ENCODE results near the gene SLAMF1. TPM values are rescaled to one million over a fixed set of nuclear protein-coding genes. Genes with fewer than 3 reads are reported as not detected.

The SLAMF1 gene
- total RNA-seq, 1 experiment from 2014 or later: not detected

- H3K27me3 ChIP-seq: peaks cover 4% of the 10 kb centered on the region
- no peaks in the 10 kb centered on the region for H3K9me3 ChIP-seq
- H3K36me3 ChIP-seq: no peaks in the 10 kb centered on the region
- no peak overlapping the region for H3K4me3 ChIP-seq
- DNase-seq: no peak
Measured at GRCh38 chr1:160647329-160647720, 481 bp upstream of the SLAMF1 start.

- DNase-seq: no peak
- Histone ChIP-seq H3K9me3 (no peaks in the 10 kb centered on the region), H3K4me3 (no peak overlapping the region), H3K36me3 (no peaks in the 10 kb centered on the region), H3K27me3 (peaks cover 6% of the 10 kb centered on the region)
Measured at GRCh38 chr1:160646180-160646579, 664 bp downstream of the SLAMF1 start.

GRCh38 chr1:160645386-160646130, 1.3 kb downstream of the SLAMF1 start:
- no peak for DNase-seq
- Histone ChIP-seq H3K36me3 (no peaks in the 10 kb centered on the region), H3K4me3 (no peak overlapping the region), H3K27me3 (peaks cover 6% of the 10 kb centered on the region), H3K9me3 (no peaks in the 10 kb centered on the region)

- Histone ChIP-seq H3K4me3 (no peak overlapping the region), H3K27me3 (peaks cover 6% of the 10 kb centered on the region), H3K9me3 (no peaks in the 10 kb centered on the region), H3K36me3 (no peaks in the 10 kb centered on the region)
- DNase-seq: no peak
Measured at GRCh38 chr1:160644399-160644798, 2.4 kb downstream of the SLAMF1 start.

- Histone ChIP-seq H3K4me3 (no peak overlapping the region), H3K36me3 (no peaks in the 10 kb centered on the region), H3K9me3 (no peaks in the 10 kb centered on the region), H3K27me3 (peaks cover 6% of the 10 kb centered on the region)
- no peak for DNase-seq
Measured at GRCh38 chr1:160643138-160643537, 3.7 kb downstream of the SLAMF1 start.

- peaks cover 6% of the 10 kb centered on the region for H3K27me3 ChIP-seq
Measured at GRCh38 chr1:160642281-160642644, 4.6 kb downstream of the SLAMF1 start.

GRCh38 chr1:160641323-160642280, 5.2 kb downstream of the SLAMF1 start:
- H3K27me3 ChIP-seq: peaks cover 6% of the 10 kb centered on the region
- H3K36me3 ChIP-seq: no peaks in the 10 kb centered on the region
- no peak overlapping the region for H3K4me3 ChIP-seq
- no peaks in the 10 kb centered on the region for H3K9me3 ChIP-seq
- DNase-seq: no peak

More at GRCh38 chr1:160642281-160642644, 4.6 kb downstream of the SLAMF1 start:
- H3K4me3 ChIP-seq: no peak overlapping the region
- H3K36me3 ChIP-seq: no peaks in the 10 kb centered on the region
- H3K9me3 ChIP-seq: no peaks in the 10 kb centered on the region
- no peak for DNase-seq

GRCh38 chr1:160640359-160641123, 6.3 kb downstream of the SLAMF1 start:
- Histone ChIP-seq H3K4me3 (no peak overlapping the region), H3K36me3 (no peaks in the 10 kb centered on the region), H3K27me3 (peaks cover 6% of the 10 kb centered on the region), H3K9me3 (no peaks in the 10 kb centered on the region)
- no peak for DNase-seq

- no peak overlapping the region for H3K4me3 ChIP-seq
- H3K9me3 ChIP-seq: no peaks in the 10 kb centered on the region
- no peaks in the 10 kb centered on the region for H3K36me3 ChIP-seq
- H3K27me3 ChIP-seq: peaks cover 6% of the 10 kb centered on the region
- peak; percentile 18 for DNase-seq
Measured at GRCh38 chr1:160639652-160640051, 7.2 kb downstream of the SLAMF1 start.

- DNase-seq: no peak
- no peaks in the 10 kb centered on the region for H3K36me3 ChIP-seq
- no peak overlapping the region for H3K4me3 ChIP-seq
- H3K27me3 ChIP-seq: peaks cover 6% of the 10 kb centered on the region
- H3K9me3 ChIP-seq: no peaks in the 10 kb centered on the region
Measured at GRCh38 chr1:160638926-160639325, 7.9 kb downstream of the SLAMF1 start.

GRCh38 chr1:160638540-160638857, 8.3 kb downstream of the SLAMF1 start:
- Histone ChIP-seq H3K36me3 (no peaks in the 10 kb centered on the region), H3K9me3 (no peaks in the 10 kb centered on the region), H3K27me3 (peaks cover 6% of the 10 kb centered on the region), H3K4me3 (no peak overlapping the region)
- DNase-seq: no peak

- no peak overlapping the region for H3K4me3 ChIP-seq
- no peaks in the 10 kb centered on the region for H3K9me3 ChIP-seq
- H3K27me3 ChIP-seq: peaks cover 4% of the 10 kb centered on the region
- no peaks in the 10 kb centered on the region for H3K36me3 ChIP-seq
- DNase-seq: no peak
Measured at GRCh38 chr1:160637821-160638539, 8.9 kb downstream of the SLAMF1 start.

- Histone ChIP-seq H3K9me3 (no peaks in the 10 kb centered on the region), H3K27me3 (peaks cover 2% of the 10 kb centered on the region), H3K36me3 (no peaks in the 10 kb centered on the region), H3K4me3 (no peak overlapping the region)
- no peak for DNase-seq
Measured at GRCh38 chr1:160637065-160637464, 9.8 kb downstream of the SLAMF1 start.

- Histone ChIP-seq H3K4me3 (no peak overlapping the region), H3K27me3 (no peaks in the 10 kb centered on the region; the same call in 1 of the 2 replicates), H3K36me3 (no peaks in the 10 kb centered on the region), H3K9me3 (no peaks in the 10 kb centered on the region)
- no peak for DNase-seq
Measured at GRCh38 chr1:160636547-160636946, 10.3 kb downstream of the SLAMF1 start.

GRCh38 chr1:160636076-160636475, 10.8 kb downstream of the SLAMF1 start:
- Histone ChIP-seq H3K36me3 (no peaks in the 10 kb centered on the region), H3K27me3 (no peaks in the 10 kb centered on the region; the same call in 1 of the 2 replicates), H3K9me3 (no peaks in the 10 kb centered on the region), H3K4me3 (no peak overlapping the region)
- DNase-seq: no peak

Measured in MG63 (cell line).